GM12891 (cell line): ENCODE measurements around the gene GCNT2.
"Not testable (repeated sequence)": the region's sequence is repeated elsewhere in the genome, so short reads cannot be mapped to it uniquely, and the experiment has no call there.

ENCODE experiments used
- POLR2A ChIP-seq: IDR thresholded peaks from 2 replicates; pipeline ENCODE4 v1.6.1; 2011; ENCODE audit warnings: low read depth, low read length, control low read depth
- POLR2AphosphoS5 ChIP-seq: IDR thresholded peaks from 2 replicates; pipeline ENCODE4 v1.6.1; 2011; ENCODE audit warnings: low read depth, low read length, control low read depth
- SPI1 ChIP-seq: IDR thresholded peaks from 2 replicates; pipeline ENCODE4 v1.6.1; 2011; ENCODE audit warnings: low read depth, low read length, control low read depth
- TAF1 ChIP-seq: IDR thresholded peaks from 2 replicates; pipeline ENCODE4 v1.6.1; 2011; ENCODE audit warnings: low read depth, low read length, control low read depth

DNA sequence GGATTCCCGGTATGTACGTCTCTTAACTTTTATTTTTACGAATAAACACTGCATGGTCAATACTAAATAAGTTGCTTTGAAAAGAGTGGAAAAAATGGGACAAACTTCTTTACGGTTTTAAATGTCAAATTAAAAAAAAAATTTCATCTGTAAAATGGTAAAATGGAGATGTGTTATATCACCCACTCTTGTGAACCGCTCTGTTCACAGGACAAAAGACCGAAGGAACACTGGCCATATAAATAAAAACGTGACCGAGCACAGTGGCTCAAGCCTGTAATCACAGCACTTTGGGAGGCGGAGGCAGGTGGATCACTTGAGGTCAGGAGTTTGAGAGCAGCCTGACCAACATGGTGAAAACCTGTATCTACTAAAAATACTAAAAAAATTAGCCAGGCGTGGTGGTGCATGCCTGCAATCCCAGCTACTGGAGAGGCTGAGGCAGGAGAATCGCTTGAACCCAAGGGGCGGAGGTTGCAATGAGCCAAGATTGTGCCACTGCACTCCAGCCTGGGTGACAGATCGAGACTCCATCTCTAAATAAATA, 8.8 kb downstream of the GCNT2 start:
- TF ChIP-seq POLR2A, TAF1, POLR2AphosphoS5, SPI1: not testable (repeated sequence)
